Natural killer cell (primary cell): ENCODE results near the gene PDLIM1. TPM values are rescaled to one million over a fixed set of nuclear protein-coding genes. Genes with fewer than 3 reads are reported as not detected.

Source experiments
- ATAC-seq, 3 donors: fragments of 150-1000 bp in 2 of 3; fragments of 200-7000 bp in 1 of 3; cut with Tn5 transposase; 1 replicate in 1 of 3; 2 replicates in 2 of 3; pipeline ENCODE4 v1.10.0; 2021; ENCODE audit warnings: mild to moderate bottlenecking in 2 of 3, moderate library complexity in 2 of 3
- DNase-seq, 2 donors: peaks; one replicate each; pipeline versions ENCODE4 v3.0.0 to v3.0.0-alpha.2; 2013 to 2021; ENCODE audit warnings: mixed read lengths in 1 of 2
- H3K27ac ChIP-seq: one replicate; pipeline ENCODE4 v1.5.1; 2013; ENCODE audit warnings: mild to moderate bottlenecking, low read length
- H3K27me3 ChIP-seq: one replicate; pipeline ENCODE4 v1.6.1; 2013; ENCODE audit warnings: low read length; ENCODE audit not compliant: control insufficient read depth, insufficient read depth
- H3K36me3 ChIP-seq: one replicate; pipeline ENCODE4 v1.6.1; 2013; ENCODE audit warnings: low read length; ENCODE audit not compliant: control insufficient read depth, insufficient read depth
- H3K4me1 ChIP-seq: one replicate; pipeline ENCODE4 v1.6.1; 2013; ENCODE audit warnings: low read length; ENCODE audit not compliant: control insufficient read depth, insufficient read depth
- H3K4me3 ChIP-seq: one replicate; pipeline ENCODE4 v1.5.1; 2013; ENCODE audit warnings: low read length
- H3K9me3 ChIP-seq: one replicate; pipeline ENCODE4 v1.6.1; 2013; ENCODE audit warnings: low read length; ENCODE audit not compliant: control insufficient read depth, insufficient read depth
- H3K27ac Mint-ChIP-seq, 2 donors: one replicate each; pipeline ENCODE4 v1.8.0; 2022; ENCODE audit warnings: mild to moderate bottlenecking in 2 of 2, mixed read lengths in 2 of 2, moderate library complexity in 1 of 2
- H3K27me3 Mint-ChIP-seq, 2 donors: one replicate each; pipeline ENCODE4 v1.8.0; 2022; ENCODE audit warnings: low read depth in 2 of 2, mixed read lengths in 2 of 2
- H3K36me3 Mint-ChIP-seq: one replicate; pipeline ENCODE4 v1.8.0; 2022; ENCODE audit warnings: mixed read lengths
- H3K4me1 Mint-ChIP-seq, 2 donors: one replicate each; pipeline ENCODE4 v1.8.0; 2022; ENCODE audit warnings: mixed read lengths in 2 of 2
- H3K4me3 Mint-ChIP-seq: one replicate; pipeline ENCODE4 v1.8.0; 2022; ENCODE audit warnings: mild to moderate bottlenecking, moderate library complexity, mixed read lengths
- H3K9me3 Mint-ChIP-seq, 2 donors: one replicate each; pipeline ENCODE4 v1.8.0; 2022; ENCODE audit warnings: mixed read lengths in 2 of 2
- CTCF ChIP-seq: fragments of 200-600 bp; IDR thresholded peaks from one replicate; pipeline ENCODE4 v1.8.0; 2022; ENCODE audit warnings: antibody characterized with exemption
- WGBS: methylation state at CpG from one replicate; pipeline ENCODE4 v1.1.7; 2013; ENCODE audit warnings: missing lambda C conversion rate; ENCODE audit not compliant: insufficient coverage; 5-methylcytosine and 5-hydroxymethylcytosine counted together
- intact Hi-C: fragments of 100-400 bp; cut with micrococcal nuclease; formaldehyde crosslinking; loops from one replicate; pipeline ENCODE4 v1.14.2; 2022
- total RNA-seq, 4 donors: library from RNA; stranded (reverse); fragments of 120-200 nt in 1 of 4; gene quantifications; one replicate each; pipeline versions ENCODE4 v1.2.3 to v1.2.4, GENCODE V29; 2013 to 2022

PDLIM1 gene
- total RNA-seq, 3 donors from 2014 or later (not counting 1 experiment from before 2014, with no cell fraction given): 7.1 to 25.2 (median 24.5) TPM

- Mint-ChIP-seq H3K4me3 (no peak overlapping the region), H3K36me3 (no peaks in the 10 kb centered on the region), H3K27me3 (peaks cover 0 to 3% of the 10 kb centered on the region in 2 donors), H3K4me1 (peaks cover 7 to 18% of the 10 kb centered on the region in 2 donors), H3K27ac (no peak overlapping the region), H3K9me3 (no peaks in the 10 kb centered on the region)
- 5% methylated on average over 1 of the region's 1 CpG for WGBS
- Histone ChIP-seq H3K36me3 (no peaks in the 10 kb centered on the region), H3K4me1 (peaks cover 3% of the 10 kb centered on the region), H3K27me3 (no peaks in the 10 kb centered on the region), H3K4me3 (no peak overlapping the region), H3K9me3 (no peaks in the 10 kb centered on the region), H3K27ac (no peak overlapping the region)
- ATAC-seq (no peak), DNase-seq (no peak)
- intact Hi-C loops: no loop called here
- no peak for TF ChIP-seq CTCF
These were observed 19.2 kb upstream of the PDLIM1 start for GRCh38 chr10:95309958-95310357.

GRCh38 chr10:95308389-95309302 is 17.8 kb upstream of the PDLIM1 start:
- intact Hi-C loops: no loop called here

GRCh38 chr10:95306851-95307250 is 16.0 kb upstream of the PDLIM1 start:
- DNase-seq (no peak), ATAC-seq (no peak)
- Mint-ChIP-seq H3K27me3 (peaks cover 0 to 3% of the 10 kb centered on the region in 2 donors), H3K4me1 (peaks cover 7 to 18% of the 10 kb centered on the region in 2 donors), H3K27ac (no peak overlapping the region), H3K36me3 (no peaks in the 10 kb centered on the region), H3K9me3 (no peaks in the 10 kb centered on the region), H3K4me3 (no peak overlapping the region)
- no peaks in the 10 kb centered on the region for H3K27me3 ChIP-seq
- no peak overlapping the region for H3K27ac ChIP-seq
- H3K4me1 ChIP-seq: peaks cover 3% of the 10 kb centered on the region
- no peaks in the 10 kb centered on the region for H3K36me3 ChIP-seq
- no peak overlapping the region for H3K4me3 ChIP-seq
- H3K9me3 ChIP-seq: no peaks in the 10 kb centered on the region
- TF ChIP-seq CTCF: no peak
- WGBS: 100% methylated on average over 1 of the region's 1 CpG
- intact Hi-C loops: no loop called here

More at GRCh38 chr10:95308389-95309302, 17.8 kb upstream of the PDLIM1 start:
- H3K9me3 Mint-ChIP-seq: no peaks in the 10 kb centered on the region
- no peak overlapping the region for H3K4me3 Mint-ChIP-seq
- DNase-seq (no peak), ATAC-seq (no peak)
- WGBS: 58% methylated on average over 8 of the region's 8 CpGs
- no peaks in the 10 kb centered on the region for H3K36me3 Mint-ChIP-seq
- peaks cover 0 to 3% of the 10 kb centered on the region in 2 donors for H3K27me3 Mint-ChIP-seq
- H3K27ac ChIP-seq: no peak overlapping the region
- TF ChIP-seq CTCF: no peak
- peaks cover 3% of the 10 kb centered on the region for H3K4me1 ChIP-seq
- H3K36me3 ChIP-seq: no peaks in the 10 kb centered on the region
- H3K4me3 ChIP-seq: no peak overlapping the region
- H3K9me3 ChIP-seq: no peaks in the 10 kb centered on the region
- no peaks in the 10 kb centered on the region for H3K27me3 ChIP-seq
- no peak overlapping the region for H3K27ac Mint-ChIP-seq
- peaks cover 7 to 18% of the 10 kb centered on the region in 2 donors for H3K4me1 Mint-ChIP-seq
